NCI-H2227 (cell line): ENCODE results near the gene CLDN10.
"Not testable (repeated sequence)": the region's sequence is repeated elsewhere in the genome, so short reads cannot be mapped to it uniquely, and the experiment has no call there.

Experiments
- DNase-seq: peaks from one replicate; lab custom pipeline; 2025; ENCODE audit not compliant: unreplicated experiment; lab: John Stamatoyannopoulos, UW

The CLDN10 gene

DNA sequence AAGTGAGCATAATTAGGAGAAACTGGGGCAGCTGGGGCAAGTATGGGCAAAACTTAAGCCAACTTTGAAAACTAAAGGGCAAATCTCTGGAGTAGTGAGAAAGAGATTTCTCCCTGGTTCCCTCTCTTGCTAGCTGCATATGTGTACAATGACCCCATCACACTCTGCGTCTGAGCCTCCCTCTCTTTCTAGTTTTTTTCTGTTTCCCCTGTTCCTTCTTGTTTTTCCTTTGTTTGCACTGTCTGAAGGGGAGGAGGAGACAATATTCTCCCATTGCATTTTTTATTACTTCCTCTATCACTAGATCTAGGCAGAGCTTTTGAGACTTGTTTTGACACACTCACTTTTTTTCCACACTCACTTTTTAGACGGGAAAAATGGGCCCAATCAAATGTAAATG, 11.2 kb upstream of the CLDN10 start:
- DNase-seq = no peak

DNA sequence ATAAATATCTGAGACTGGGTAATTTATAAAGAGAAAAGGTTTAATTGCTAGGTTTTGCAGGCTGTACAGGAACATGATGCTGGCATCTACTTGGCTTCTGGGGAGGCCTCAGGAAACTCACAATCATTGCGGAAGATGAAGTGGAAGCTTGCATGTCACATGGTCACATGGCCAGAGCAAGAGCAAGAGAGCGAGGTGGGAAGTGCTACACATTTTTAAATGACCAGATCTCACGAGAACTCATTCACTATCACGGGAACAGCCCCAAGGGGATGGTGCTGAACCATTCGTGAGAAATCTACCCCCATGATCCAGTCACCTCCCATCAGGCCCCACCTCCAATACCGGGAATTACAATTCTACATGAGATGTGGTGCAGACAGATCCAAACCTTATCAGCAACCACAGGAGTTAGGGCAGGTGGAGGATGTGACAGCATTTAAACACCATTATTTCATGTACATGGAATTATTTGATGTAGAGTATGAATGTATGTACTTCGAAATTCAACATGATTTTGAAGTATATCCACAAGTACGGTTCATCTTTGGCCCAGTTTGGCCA, 10.5 kb upstream of the CLDN10 start:
- no peak for DNase-seq

DNA sequence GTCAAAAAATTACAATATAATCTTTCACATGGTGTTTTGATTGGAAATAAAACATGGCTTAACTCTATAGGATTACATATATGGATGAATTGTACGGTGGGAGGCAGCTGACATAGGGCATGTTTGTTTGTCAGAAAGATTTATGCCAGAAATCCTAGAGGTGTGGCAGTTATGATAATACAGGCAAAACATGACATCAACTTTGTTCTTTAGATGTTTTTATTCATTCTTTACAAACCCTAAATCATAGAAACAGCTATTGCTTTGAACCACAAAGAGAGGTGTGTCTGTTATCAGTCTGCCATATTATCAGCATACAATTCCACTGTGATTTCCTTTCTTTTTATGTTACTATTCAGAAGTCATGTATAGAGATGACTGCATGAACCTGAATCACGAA, 8.2 kb upstream of the CLDN10 start:
- no peak for DNase-seq

GRCh38 chr13:95546919-95547318, 5.6 kb upstream of the CLDN10 start:
- DNase-seq = no peak

GRCh38 chr13:95547531-95548167, 4.9 kb upstream of the CLDN10 start:
- DNase-seq = no peak

DNA sequence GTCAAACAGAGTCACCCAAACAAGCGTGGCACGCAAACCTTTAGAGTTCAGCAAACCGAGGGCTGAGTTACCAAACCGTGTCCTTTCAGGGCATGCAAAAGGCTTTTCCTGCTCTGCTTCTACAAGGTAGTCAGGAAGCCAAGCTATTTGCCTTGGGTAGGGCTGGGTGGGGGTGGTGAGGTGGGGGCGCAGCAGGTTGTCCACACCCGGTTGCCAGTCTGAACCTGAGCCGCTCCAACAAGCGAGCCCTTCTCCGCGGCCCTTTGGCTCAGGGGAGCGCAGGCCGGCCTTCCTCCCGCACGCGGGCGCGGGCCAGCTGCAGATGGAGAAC, 347 bp upstream of the CLDN10 start:
- no peak for DNase-seq

DNA sequence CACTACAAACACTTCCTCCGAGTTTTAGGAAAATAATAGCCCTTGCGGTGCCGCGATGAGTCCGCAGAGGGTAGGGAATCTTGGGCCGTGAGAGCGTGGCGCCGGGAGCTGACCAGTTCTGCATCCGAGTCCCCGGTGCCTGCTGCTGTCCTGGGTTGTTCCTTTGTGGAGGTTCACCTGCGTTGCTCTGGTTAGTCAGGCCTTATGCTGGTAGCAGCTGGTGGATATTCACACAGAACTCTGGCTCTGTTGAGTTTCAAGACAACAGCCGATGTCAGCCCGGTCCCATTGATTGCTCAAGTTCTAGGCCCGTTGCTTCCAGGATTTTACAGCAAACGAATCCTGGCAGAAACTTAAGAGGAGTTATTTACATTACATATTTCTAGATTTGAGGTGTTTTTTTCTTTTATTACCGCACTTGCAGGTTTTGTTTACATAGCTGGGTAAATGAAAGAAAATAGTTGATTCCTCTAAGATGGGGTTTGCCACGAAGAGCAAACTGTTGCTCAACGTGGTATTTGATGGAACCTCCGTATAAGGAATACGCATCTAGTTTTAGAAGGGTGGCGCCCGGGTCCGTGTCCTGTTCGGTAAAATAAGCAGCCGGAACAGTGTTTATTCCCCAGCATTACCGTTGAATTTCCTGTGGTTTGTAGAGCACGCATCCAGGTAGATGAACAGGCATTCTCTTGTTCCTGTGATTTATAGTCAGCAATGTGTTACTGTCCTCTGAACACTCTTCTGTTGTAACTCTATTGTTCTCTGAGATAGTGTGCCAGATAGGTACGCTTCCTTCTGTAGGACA, 1.3 kb downstream of the CLDN10 start:
- peak; percentile 4 for DNase-seq

DNA sequence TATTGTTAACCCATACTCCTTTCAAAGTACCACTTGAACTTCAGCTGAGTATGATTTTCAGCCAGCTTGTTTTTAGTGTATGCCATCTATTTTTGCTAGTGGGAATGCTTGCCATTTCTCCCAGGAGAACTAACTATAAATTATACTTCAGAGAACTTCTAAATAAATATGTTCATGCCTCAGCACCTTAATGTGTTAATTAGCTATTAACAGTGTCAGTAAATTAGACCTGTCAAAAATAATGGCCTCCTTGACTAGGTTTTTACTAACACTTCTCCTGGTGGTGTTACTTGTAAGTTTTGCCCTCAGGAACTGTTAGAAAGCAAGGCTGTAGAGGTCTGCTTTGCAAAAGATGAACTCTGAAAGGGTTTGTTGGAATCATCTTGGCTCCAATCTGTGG, 4.5 kb downstream of the CLDN10 start:
- DNase-seq = no peak

DNA sequence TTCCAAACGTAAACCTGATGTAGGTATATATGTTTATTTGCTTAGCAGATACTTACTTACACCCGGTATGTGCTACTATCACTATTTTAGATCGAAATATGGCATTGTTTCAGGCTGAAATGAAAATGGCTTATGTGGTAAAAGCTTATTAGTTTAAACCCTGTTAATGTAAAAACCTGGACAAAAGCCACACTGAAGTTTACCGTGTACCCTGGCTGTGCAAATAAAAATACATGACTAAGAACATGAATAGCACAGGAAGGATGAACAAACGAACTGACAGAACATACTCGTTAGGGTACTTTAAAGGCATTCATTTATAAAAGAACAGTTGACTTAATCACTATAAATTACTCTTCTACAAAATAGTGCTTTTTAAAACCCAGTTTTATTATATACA, 6.6 kb downstream of the CLDN10 start:
- no peak for DNase-seq

GRCh38 chr13:95560387-95560786, 7.9 kb downstream of the CLDN10 start:
- DNase-seq = no peak

DNA sequence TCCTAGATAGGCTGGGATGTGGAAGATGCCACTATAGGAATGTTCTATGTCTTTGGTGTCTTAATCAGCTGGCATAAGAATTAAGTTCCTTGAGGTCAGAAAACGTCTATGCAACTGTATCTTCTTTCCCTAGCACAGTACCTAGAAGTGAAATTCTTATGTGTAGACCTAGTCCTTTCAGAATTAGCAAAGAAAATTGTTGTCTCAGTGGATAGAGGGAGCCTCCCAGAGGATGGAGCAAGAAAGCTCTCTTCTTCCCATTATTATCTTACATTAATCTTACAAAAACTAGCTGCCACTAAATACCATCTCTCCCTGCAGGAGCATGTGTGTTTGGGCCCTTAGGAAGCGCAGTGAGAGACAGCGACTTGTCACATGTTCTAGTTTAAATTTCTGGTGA, 11.6 kb downstream of the CLDN10 start:
- DNase-seq = no peak

DNA sequence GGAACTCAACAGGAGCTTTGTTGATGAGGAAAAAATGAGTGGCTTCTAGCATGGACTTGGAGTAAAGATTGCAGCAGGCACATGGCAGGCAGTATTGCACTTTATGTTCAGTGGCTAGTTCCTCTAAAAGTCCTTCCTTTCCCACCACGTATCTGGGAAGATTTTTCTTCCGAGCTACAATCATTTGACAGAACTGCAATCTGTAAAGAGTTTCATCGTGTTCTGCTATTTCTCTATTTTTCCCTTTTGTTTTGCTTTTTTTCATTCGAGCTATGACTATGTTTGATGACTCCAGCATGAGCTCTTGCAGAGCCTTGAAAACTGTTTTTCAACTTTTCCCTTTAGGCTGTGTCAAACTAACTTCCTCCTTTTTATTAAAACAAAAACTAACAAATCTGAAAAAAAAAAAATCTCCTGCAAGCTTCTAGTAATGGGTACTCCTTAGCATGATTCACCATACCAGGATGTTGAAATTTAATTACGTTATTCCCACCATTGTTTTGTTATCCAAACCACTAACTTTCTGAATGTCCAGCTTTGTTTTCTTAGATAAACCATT, 12.3 kb downstream of the CLDN10 start:
- DNase-seq = no peak

- not testable (repeated sequence) for DNase-seq
These were observed 13.2 kb downstream of the CLDN10 start for GRCh38 chr13:95565758-95566157.

DNA sequence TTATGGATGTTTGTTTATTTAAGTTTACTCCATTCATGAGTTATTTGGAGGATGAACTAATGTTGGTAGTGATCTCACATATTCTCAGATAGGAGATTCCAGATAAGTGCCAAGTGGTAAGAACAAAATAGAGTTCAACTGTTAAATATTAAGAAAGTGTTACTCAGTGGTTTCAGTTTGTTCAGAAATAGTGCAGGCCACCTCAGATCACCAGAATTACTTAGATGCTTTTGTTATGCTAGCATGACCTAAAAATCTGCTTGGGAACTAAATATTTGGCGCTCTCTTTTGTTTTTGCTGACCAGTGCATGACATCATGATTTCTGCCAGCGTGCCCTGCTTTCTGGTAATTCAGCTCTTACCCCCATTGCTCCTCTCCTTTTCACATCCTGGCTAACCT, 15.6 kb downstream of the CLDN10 start:
- DNase-seq = no peak

DNA sequence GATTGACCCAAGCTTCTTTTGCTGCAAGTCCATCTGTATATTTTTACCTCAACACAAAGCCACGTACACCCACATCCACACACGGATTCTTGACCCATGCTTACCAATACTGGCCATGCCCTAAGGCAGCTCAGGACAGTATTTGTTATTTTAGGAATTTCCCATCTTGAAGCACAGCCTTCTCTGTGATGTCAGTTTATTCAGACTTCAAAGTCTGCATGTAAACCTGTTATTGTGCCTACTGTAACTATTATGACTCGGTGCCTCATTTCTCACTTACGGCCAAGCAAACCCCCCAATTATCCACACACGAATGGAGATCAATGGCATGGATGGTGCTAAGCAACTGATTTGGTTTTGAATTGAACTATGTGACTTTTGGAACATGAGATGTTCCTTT, 17.5 kb downstream of the CLDN10 start:
- no peak for DNase-seq

GRCh38 chr13:95571941-95572340, 19.4 kb downstream of the CLDN10 start:
- no peak for DNase-seq

- DNase-seq = no peak
These were observed 20.7 kb downstream of the CLDN10 start for GRCh38 chr13:95573221-95573620.

DNA sequence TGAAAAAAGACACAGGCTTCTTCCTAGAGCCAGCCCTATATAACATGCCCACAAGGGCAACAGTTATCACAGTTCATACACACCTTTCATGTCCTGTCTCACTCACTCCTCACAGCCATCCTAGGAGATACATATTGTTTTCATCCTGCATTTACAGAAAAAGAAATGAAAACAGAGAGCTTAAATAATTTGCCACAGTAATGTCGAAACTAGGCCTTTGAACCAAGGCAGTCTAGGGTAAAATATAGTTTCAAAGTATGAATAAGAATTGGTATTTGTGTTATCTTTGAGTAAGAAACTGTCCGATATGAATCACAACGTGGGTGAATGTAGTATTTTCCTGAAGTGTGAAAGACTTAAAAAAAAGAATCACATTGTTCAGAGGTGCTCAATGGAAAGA, 26.8 kb downstream of the CLDN10 start:
- no peak for DNase-seq

DNA sequence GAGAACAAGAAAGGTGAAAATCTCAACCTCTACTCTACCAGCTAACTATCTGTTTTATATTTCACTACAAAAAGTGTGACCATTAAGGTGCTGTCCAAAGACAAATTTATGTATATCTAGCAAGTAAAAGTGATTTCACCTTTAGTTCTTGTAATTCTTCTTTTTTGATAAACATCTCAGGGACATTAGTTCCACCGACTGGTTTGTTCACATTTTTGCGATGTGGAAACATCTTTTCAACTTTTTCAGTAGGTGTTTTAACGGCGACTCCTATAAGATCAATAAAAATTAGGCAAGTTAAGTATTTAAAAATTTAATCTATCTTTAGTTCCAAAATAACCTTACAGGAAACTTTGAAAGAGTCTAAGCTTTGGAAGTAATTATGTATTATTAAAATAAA, 33.3 kb downstream of the CLDN10 start:
- DNase-seq = no peak

- no peak for DNase-seq
These were observed 35.6 kb downstream of the CLDN10 start for GRCh38 chr13:95588134-95588533.

DNA sequence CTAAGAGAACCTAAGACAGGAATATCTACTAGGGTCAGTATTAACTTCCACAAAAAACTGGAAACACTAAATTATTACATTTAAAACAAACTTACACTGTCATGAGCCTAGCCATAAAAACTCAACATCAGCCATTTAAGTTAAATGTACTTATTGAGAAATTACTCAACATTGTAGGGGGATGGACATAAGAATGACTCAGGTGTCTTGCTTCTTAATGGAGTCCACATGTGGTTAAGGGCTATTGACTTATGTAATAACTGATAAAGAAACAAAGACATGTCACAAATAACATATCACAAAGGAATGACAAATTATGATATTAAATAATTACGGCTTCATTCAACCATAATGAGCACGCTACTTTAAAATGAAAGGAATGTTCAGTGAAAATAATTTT, 36.2 kb downstream of the CLDN10 start:
- DNase-seq = no peak

DNA sequence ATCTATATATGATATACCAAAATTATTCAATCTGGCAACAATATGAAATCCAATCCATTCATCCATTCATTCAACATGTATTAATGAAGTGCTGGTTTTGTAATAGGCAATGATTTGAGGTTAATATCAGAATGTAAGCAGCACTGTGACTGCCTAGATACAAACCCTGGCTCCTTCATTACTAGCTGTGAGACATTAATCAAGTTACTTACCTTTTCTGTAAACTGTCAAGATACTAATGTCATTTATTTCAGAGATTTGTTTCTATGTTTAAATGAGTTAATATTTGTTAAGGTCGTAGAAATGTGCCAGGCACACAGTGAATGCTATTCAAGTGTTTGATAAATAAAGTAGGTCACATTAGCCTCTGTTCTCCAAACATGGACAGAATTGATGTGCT, 40.9 kb downstream of the CLDN10 start:
- DNase-seq = no peak
